Left renal pelvis (tissue), 4 donors: ENCODE results near the gene PTPN18. TPM values are rescaled to one million over a fixed set of nuclear protein-coding genes. Genes with fewer than 3 reads are reported as not detected.
"Not testable (repeated sequence)": the region's sequence is repeated elsewhere in the genome, so short reads cannot be mapped to it uniquely, and the experiment has no call there.

ENCODE experiments used
- DNase-seq, 4 donors: peaks; one replicate each; pipeline ENCODE4 v3.0.0-alpha.2; 2013; ENCODE audit warnings: low read depth in 4 of 4, low spot score in 3 of 4
- polyA plus RNA-seq, 4 donors: library from polyadenylated mRNA; unstranded; fragments of 120-200 nt; gene quantifications; one replicate each; pipeline ENCODE4 v1.2.1, GENCODE V29; 2013; ENCODE audit not compliant: insufficient read length in 4 of 4

The PTPN18 gene
- polyA plus RNA-seq, 4 donors: 22.0 to 35.8 (median 28.2) TPM

DNA sequence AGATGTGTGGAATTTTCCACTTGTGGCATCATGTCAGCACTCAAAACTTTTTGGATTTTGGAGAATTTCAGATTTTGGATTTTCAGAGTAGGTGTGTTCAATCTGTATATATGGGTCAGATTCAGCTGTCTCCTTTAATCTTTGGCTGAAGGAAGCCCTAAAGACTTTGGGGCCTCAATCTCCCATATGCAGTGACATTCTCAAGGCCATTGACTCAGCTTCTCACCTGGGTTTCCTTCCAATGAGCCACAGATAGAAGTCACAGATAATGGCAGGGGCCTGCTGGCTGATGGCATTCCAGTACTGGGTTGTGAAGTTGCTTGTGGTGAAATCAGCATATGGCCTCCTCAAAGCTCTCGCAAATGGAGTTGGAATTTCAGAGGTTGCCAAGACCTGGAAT lies 63.0 kb downstream of the PTPN18 start:
- DNase-seq: not testable (repeated sequence)

Other genes starting within 250 kb of the PTPN18 start
- gene POTEF, start 226.8 kb upstream of the PTPN18 start, polyA plus RNA-seq: under 1 TPM in 3 of 4 donors, not detected in 1; 0.06 to 0.07 (median 0.06) TPM
- 10 to 100 TPM in 3 of 4 donors, 1 to 10 TPM in 1; 5.2 to 23.5 (median 12.5) TPM for gene CCDC74B, start 210.9 kb upstream of the PTPN18 start, polyA plus RNA-seq
- 10 to 100 TPM; 52.5 to 85.1 (median 59.8) TPM for gene SMPD4, start 174.5 kb upstream of the PTPN18 start, polyA plus RNA-seq
- gene MZT2B, start 173.8 kb upstream of the PTPN18 start, polyA plus RNA-seq: 100 to 1,000 TPM in 2 of 4 donors, 10 to 100 TPM in 2; 71.6 to 198 (median 99.0) TPM
- under 1 TPM in 1 of 4 donors, not detected in 3; 0.33 TPM for gene TUBA3E, start 157.6 kb upstream of the PTPN18 start, polyA plus RNA-seq
- gene IMP4, start 13.2 kb upstream of the PTPN18 start, polyA plus RNA-seq: 10 to 100 TPM; 25.1 to 43.3 (median 34.6) TPM
- gene POTEI, start 153.3 kb downstream of the PTPN18 start, polyA plus RNA-seq: under 1 TPM in 2 of 4 donors, not detected in 2; 0.10 to 0.27 TPM
- not detected for gene CFC1B, start 165.2 kb downstream of the PTPN18 start, polyA plus RNA-seq
- gene CFC1, start 243.5 kb downstream of the PTPN18 start, polyA plus RNA-seq: under 1 TPM in 1 of 4 donors, not detected in 3; 0.18 TPM